Measurements from ENCODE around the gene FARSA. TPM values are rescaled to one million over a fixed set of nuclear protein-coding genes. Genes with fewer than 3 reads are reported as not detected.

Gene FARSA
- total RNA-seq, 1 donor from 2014 or later = 53.6 TPM

Other genes with a start within 250 kb of the FARSA start
- not detected in 2 replicates for gene GNG14, start 245.7 kb downstream of the FARSA start, total RNA-seq
- 3.8 and 5.2 TPM in 2 replicates for gene FBXW9, start 237.1 kb downstream of the FARSA start, total RNA-seq
- 14.4 and 19.4 TPM in 2 replicates for gene TNPO2, start 209.8 kb downstream of the FARSA start, total RNA-seq
- 124 and 182 TPM in 2 replicates for gene TRIR, start 199.0 kb downstream of the FARSA start, total RNA-seq
- 67.8 and 73.8 TPM in 2 replicates for gene GET3, start 196.2 kb downstream of the FARSA start, total RNA-seq
- gene BEST2, start 181.9 kb downstream of the FARSA start, total RNA-seq = not detected in 2 replicates
- 5.4 and 9.3 TPM in 2 replicates for gene HOOK2, start 158.2 kb downstream of the FARSA start, total RNA-seq
- 59.3 and 124 TPM in 2 replicates for gene JUNB, start 142.2 kb downstream of the FARSA start, total RNA-seq
- gene PRDX2, start 131.9 kb downstream of the FARSA start, total RNA-seq = 185 and 189 TPM in 2 replicates
- gene THSD8, start 131.6 kb downstream of the FARSA start, total RNA-seq = 0.20 TPM in 1 of 2 replicates, not detected in the other
- 7.1 and 9.8 TPM in 2 replicates for gene RNASEH2A, start 127.1 kb downstream of the FARSA start, total RNA-seq
- not detected in 2 replicates for gene RTBDN, start 99.1 kb downstream of the FARSA start, total RNA-seq
- 0.44 and 0.60 TPM in 2 replicates for gene MAST1, start 95.2 kb downstream of the FARSA start, total RNA-seq
- gene DNASE2, start 52.3 kb downstream of the FARSA start, total RNA-seq = 22.0 and 23.6 TPM in 2 replicates
- not detected in 2 replicates for gene KLF1, start 46.5 kb downstream of the FARSA start, total RNA-seq
- gene GCDH, start 42.6 kb downstream of the FARSA start, total RNA-seq = 13.7 and 17.3 TPM in 2 replicates
- under 0.01 and 0.20 TPM in 2 replicates for gene SYCE2, start 14.4 kb downstream of the FARSA start, total RNA-seq
- gene CALR, start 4.9 kb upstream of the FARSA start, total RNA-seq = 1,060 and 1,340 TPM in 2 replicates
- 36.8 and 60.5 TPM in 2 replicates for gene RAD23A, start 12.2 kb upstream of the FARSA start, total RNA-seq
- gene GADD45GIP1, start 23.5 kb upstream of the FARSA start, total RNA-seq = 18.5 and 21.1 TPM in 2 replicates
- under 0.01 and 0.22 TPM in 2 replicates for gene DAND5, start 35.9 kb upstream of the FARSA start, total RNA-seq
- 8.9 and 10.5 TPM in 2 replicates for gene NFIX, start 61.8 kb upstream of the FARSA start, total RNA-seq
- gene LYL1, start 169.1 kb upstream of the FARSA start, total RNA-seq = 17.3 and 28.8 TPM in 2 replicates
- gene TRMT1, start 183.0 kb upstream of the FARSA start, total RNA-seq = 17.4 and 26.6 TPM in 2 replicates
- 32.7 and 34.1 TPM in 2 replicates for gene NACC1, start 184.6 kb upstream of the FARSA start, total RNA-seq
- 46.4 and 56.0 TPM in 2 replicates for gene STX10, start 216.7 kb upstream of the FARSA start, total RNA-seq
- 19.0 and 31.2 TPM in 2 replicates for gene IER2, start 216.7 kb upstream of the FARSA start, total RNA-seq